Measurements from ENCODE around the gene NDUFS7. TPM values are rescaled to one million over a fixed set of nuclear protein-coding genes. Genes with fewer than 3 reads are reported as not detected.

The NDUFS7 gene
- polyA plus RNA-seq, 3 donors: 119 to 232 (median 211) TPM

- Histone ChIP-seq H3K79me2 (ENCODE audit: insufficient read depth, low read length) (peaks cover 27% of the 10 kb centered on the region), H3K4me3 (replicated peaks in 1 of 3; ENCODE audit: low read depth in 2 of 3, low read length in 3 of 3) (no peak overlapping the region), H3K4me1 (ENCODE audit: control insufficient read depth in 1 of 2, insufficient read depth in 2 of 2, low read length in 2 of 2) (peaks cover 12 to 14% of the 10 kb centered on the region in 2 donors), H3K27me3 (ENCODE audit: control insufficient read depth in 2 of 2, insufficient read depth in 2 of 2, low read length in 2 of 2) (no peaks in the 10 kb centered on the region), H3K27ac (ENCODE audit: low read depth in 1 of 2, low read length in 2 of 2) (no peak overlapping the region), H3K9me3 (replicated peaks in 1 of 2; ENCODE audit: control insufficient read depth in 1 of 2, insufficient read depth in 1 of 2, low read length in 2 of 2) (no peaks in the 10 kb centered on the region), H3K36me3 (replicated peaks in 1 of 2; ENCODE audit: control insufficient read depth in 1 of 2, insufficient read depth in 2 of 2, low read length in 2 of 2) (peaks cover 58 to 60% of the 10 kb centered on the region in 2 donors), H3K9ac (ENCODE audit: insufficient read depth, low read length, poor library complexity, severe bottlenecking) (no peak overlapping the region), H4K20me1 (ENCODE audit: insufficient read depth, low read length) (peaks cover 5% of the 10 kb centered on the region), H3K4me2 (replicated peaks; ENCODE audit: extremely low read depth, low read length, poor library complexity, severe bottlenecking) (no peak overlapping the region), H2AFZ (ENCODE audit: insufficient read depth, low read depth, low read length, poor library complexity, severe bottlenecking) (no peak overlapping the region)
- Mint-ChIP-seq H3K4me1 (peaks cover 15% of the 10 kb centered on the region), H3K27ac (no peak overlapping the region), H3K36me3 (peaks cover 48 to 71% of the 10 kb centered on the region in 2 donors), H3K4me3 (no peak overlapping the region), H3K27me3 (ENCODE audit: low read depth in 3 of 3) (no peaks in the 10 kb centered on the region), H3K9me3 (peaks cover 0 to 2% (median 0%) of the 10 kb centered on the region in 7 donors)
- WGBS (ENCODE audit: insufficient coverage): 98% methylated on average over 16 of the region's 17 CpGs
- intact Hi-C loops (cut with micrococcal nuclease): no loop called here
- no peak for TF ChIP-seq CTCF (IDR thresholded peaks at IDR 0.05)
- no peak for DNase-seq
These were observed 4.9 kb downstream of the NDUFS7 start for GRCh38 chr19:1388637-1389026.

- Histone ChIP-seq H3K4me2 (replicated peaks; ENCODE audit: extremely low read depth, low read length, poor library complexity, severe bottlenecking) (no peak overlapping the region), H3K36me3 (replicated peaks in 1 of 2; ENCODE audit: control insufficient read depth in 1 of 2, insufficient read depth in 2 of 2, low read length in 2 of 2) (peaks cover 64 to 66% of the 10 kb centered on the region in 2 donors), H3K27me3 (ENCODE audit: control insufficient read depth in 2 of 2, insufficient read depth in 2 of 2, low read length in 2 of 2) (no peaks in the 10 kb centered on the region), H3K4me1 (ENCODE audit: control insufficient read depth in 1 of 2, insufficient read depth in 2 of 2, low read length in 2 of 2) (peaks cover 8 to 10% of the 10 kb centered on the region in 2 donors), H3K79me2 (ENCODE audit: insufficient read depth, low read length) (peaks cover 22% of the 10 kb centered on the region), H2AFZ (ENCODE audit: insufficient read depth, low read depth, low read length, poor library complexity, severe bottlenecking) (no peak overlapping the region), H3K4me3 (replicated peaks in 1 of 3; ENCODE audit: low read depth in 2 of 3, low read length in 3 of 3) (no peak overlapping the region), H3K9ac (ENCODE audit: insufficient read depth, low read length, poor library complexity, severe bottlenecking) (no peak overlapping the region), H3K9me3 (replicated peaks in 1 of 2; ENCODE audit: control insufficient read depth in 1 of 2, insufficient read depth in 1 of 2, low read length in 2 of 2) (no peaks in the 10 kb centered on the region), H3K27ac (ENCODE audit: low read depth in 1 of 2, low read length in 2 of 2) (no peak overlapping the region), H4K20me1 (ENCODE audit: insufficient read depth, low read length) (peaks cover 5% of the 10 kb centered on the region)
- intact Hi-C loops (cut with micrococcal nuclease): no loop called here
- no peak for DNase-seq
- WGBS (ENCODE audit: insufficient coverage): 95% methylated on average over 26 of the region's 39 CpGs
- Mint-ChIP-seq H3K4me1 (peaks cover 14% of the 10 kb centered on the region), H3K9me3 (peaks cover 0 to 2% (median 0%) of the 10 kb centered on the region in 7 donors), H3K4me3 (no peak overlapping the region), H3K27ac (no peak overlapping the region), H3K36me3 (peaks cover 52 to 78% of the 10 kb centered on the region in 2 donors), H3K27me3 (ENCODE audit: low read depth in 3 of 3) (no peaks in the 10 kb centered on the region)
- no peak for TF ChIP-seq CTCF (IDR thresholded peaks at IDR 0.05)
These were observed 5.6 kb downstream of the NDUFS7 start for GRCh38 chr19:1389033-1389940.

Data from CD14-positive monocyte (primary cell).